Non-pigmented ciliary epithelial cell (primary cell): Measurements from ENCODE around the gene CGNL1.

Experiments used
- DNase-seq: peaks from one replicate; pipeline ENCODE4 v3.0.0-alpha.2; 2010; ENCODE audit warnings: low read depth

CGNL1 gene

DNA sequence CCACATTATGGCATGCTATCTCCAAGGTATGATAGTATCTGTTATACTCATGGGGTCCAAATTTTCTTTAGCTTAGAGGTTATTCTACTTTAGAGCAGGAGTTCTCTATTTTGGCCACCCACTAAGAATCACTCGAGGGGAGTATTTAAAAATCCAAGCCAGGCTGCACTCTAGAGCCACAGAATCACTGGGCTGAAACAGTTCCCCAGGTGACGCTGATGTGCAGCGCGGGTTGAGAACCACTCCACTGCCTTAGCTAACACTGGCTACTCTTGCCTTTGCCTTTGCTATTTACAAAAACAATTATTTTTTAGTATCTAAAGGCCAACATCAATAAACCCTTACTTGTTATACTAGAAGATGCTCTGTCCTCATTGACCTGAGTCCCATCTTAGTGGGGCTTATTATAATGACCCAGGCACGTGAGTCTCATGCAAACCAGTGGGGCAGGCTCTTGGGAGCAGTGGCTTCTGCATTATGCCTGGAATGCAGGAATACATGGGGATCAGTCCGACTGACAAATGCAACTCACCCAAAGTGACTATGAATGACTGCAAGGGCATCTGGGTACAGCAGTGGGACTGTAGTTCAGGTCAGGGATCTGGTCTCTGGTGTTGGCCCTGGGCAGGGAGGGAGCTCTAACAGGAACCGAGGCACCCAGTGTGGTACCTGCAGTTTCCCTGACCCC, 21.7 kb upstream of the CGNL1 start:
- no peak for DNase-seq

DNA sequence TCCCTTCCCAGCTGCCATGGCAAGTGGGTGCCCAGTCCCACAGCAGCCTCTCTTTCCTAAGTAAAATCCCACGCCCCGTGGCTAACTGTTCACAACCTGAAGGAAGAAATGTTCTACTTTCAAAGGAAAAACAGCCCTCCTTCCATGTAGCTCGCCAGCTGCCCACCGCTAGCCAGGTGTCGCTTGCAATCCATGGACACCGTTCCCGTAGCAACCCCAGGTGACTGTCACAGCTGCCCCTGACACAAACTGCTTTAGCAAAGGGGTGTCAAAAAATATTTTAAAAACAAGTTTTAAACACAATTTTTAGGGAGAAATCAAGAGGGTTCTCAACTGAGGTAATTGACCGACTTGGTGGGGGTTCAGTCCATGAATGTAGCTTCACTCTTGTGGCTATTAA, 21.0 kb upstream of the CGNL1 start:
- DNase-seq = no peak

DNA sequence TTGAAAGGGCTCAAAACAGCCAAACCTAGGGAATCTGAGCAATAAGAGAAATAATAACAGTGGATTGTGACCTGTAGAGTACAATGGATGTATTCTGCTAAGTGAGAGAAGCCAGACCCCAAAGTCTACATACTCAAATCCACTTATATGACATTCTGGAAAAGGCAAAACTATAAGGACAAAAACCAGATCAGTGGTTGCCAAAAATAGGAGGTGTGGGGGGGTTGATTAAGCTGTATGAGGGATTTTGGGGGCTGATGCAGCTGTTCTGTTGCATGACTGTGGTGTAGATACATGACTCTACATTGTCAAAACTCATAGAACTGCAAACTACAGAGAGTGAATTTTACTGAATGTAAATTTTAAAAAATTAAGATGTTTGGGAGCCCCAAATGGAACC, 20.1 kb upstream of the CGNL1 start:
- no peak for DNase-seq

DNA sequence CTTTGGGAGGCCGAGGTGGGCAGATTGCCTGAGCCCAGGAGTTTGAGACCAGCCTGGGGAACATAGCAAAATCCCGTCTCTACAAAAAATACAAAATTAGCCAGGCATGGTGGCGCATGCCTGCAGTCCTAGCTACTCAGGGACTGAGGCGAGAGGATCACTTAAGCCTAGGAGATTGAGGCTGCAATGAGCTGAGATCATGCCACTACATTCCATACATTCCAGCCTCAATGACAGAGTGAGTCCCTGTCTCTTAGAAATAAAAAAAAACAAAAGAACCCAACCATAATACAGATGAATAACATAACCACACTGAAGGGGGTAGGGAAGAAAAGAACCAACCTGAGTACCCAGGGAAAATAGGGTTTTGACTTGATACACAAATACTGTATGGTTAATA, 19.7 kb upstream of the CGNL1 start:
- DNase-seq = peak; percentile 49

DNA sequence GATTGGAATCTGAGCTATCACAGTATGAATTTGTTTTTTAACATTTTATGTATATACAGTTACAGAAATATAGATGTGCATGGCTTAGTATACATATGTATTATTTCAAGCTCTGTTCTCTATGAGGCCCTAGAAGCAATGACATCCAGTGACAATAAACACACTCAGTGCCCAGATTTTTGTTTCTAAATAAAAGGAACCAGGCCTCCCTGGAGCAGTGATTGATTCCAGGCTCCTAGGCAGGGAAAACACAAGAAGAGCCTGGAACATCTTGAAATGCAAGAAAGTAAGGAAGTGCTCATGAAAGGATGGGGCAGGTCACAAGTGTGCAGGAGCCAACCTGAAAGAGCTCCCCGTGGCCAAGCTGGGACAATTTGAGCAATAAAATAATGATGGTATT, 18.5 kb upstream of the CGNL1 start:
- DNase-seq = no peak

DNA sequence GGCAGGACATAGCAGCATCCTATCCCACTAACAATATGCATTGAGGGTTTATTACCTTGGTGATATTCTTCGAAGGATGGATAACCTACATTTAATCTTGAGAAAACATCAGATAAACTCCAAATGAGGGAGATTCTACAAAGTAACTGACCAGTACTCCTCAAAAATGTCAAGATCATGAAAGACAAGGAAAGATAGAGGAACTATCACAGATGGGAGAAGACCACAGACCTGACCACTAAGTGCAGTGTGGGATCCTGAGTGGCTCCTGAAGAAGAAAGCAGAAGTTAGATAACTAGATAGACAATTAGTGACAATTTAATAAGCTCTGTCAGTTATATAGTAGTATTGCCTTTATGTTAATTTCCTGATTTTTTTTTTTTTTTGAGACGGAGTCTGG, 17.7 kb upstream of the CGNL1 start:
- DNase-seq = no peak

DNA sequence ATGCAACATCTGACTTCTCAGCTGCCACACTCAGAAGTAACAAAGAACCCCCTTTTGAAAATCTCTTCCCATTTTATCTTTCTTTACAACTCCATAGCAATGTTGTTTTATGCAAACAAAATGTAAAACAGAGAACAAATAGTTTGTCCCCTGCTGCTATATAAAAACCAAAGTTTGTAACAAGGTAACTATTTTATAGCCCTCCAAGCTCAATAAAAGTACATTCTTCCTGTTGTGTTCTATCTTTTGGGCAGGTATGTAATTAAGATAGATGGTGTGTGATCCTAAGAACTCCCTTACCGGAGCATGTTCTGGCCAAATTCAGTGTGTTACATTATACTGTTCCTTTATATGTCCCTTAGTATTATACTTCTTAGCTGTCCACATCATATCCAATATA, 12.6 kb upstream of the CGNL1 start:
- DNase-seq = no peak

DNA sequence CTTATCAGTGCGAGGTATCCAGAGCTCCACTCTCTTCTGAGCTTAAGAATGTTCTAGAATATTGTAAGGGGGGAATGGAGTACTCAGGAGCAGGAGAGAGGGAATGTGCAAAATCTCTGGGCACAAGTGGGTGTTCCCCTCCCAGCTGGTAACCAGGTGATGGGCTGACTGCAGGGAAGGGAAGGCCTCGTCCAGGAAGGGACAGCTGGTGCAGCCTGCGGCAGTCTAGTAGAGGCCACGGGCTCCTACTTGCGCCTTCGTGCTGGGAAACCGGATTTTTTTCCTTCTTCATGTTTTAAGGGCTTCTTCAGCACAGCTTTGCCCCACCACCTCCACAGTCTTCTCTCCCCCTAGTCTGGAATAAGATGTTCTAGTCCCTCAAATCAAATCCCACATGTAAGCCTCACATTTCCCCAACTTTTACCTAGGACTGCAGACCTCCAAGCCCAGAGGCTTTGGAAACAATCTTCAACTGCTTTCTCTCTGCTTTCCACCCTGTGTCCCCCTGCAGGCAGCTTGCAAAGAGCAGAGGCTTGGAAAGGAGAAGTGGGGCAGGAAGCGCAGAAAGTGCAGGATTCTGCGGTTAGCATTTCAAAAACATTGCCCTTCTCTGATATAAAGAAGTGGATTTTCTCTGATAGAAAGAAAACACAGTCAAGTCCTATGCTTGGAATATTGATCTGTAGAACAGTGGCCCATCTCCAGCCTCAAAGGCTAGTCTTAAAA, 11.9 kb upstream of the CGNL1 start:
- no peak for DNase-seq

DNA sequence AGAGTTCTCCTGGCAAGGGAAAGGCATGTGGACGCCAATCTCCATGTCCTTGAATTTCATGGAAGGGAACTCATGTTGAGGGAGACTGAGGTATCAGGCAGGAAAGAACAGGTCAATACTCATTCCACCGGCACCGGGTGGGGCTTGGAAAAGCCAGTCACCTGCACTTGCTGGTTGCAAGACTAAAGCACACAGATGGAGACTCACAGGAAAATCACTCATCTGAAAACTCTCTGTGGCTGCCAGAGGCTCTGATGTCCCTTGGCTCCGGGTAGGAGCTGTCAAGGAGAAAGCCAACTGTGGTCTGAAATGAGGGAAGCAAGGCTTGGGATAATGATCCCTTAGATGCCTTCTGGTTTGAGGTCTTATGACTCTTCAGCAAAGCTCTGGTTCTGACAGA, 8.7 kb upstream of the CGNL1 start:
- DNase-seq = no peak

DNA sequence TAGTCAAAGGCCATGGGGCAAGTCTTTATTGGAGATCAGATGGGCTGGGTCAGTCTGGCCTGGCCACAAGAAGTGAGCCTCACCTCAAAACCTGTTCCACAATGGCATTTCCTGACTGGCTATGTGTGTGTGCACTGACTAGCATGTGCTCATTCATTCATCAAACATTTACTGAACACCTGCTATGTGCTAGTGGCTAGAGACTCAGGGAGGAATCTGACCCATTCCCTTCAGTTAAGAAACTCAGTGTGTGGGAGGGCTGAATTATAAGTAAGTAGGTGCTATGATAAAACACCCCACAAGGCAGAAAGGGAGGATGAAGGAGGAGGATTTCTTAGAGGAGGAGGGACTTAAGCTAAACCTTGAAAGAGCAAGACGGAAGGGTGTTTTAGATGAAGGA, 5.4 kb upstream of the CGNL1 start:
- no peak for DNase-seq

DNA sequence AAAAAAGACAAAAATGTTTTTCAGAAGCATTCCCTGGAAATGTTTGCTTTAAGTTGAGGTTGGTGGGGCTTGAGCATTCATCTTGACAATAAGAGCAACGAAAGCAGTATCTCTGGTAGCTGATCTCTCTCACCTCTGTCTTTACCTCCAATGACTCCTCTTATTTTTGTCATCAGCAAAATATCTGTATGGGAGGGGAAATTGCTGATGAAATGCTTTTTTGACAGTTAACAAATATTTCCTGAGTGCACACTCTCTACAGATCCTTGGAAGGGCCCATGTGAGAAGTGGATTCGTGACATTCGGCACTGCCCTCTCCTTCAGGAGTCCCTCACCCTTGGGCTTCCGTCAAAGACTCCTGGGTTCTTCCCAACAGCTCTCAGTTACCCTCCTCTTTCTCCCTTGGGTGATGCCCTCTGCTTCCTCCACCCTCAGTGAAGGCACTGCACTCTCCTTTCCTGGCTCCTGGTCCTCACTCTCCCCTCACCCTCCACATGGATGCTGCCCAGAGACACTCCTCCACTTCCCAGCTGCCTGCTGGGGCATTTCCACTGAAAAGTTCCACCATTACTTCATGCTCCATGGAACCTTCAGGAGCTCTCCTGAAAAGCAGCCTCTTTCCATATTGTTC, 2.9 kb upstream of the CGNL1 start:
- DNase-seq = no peak

DNA sequence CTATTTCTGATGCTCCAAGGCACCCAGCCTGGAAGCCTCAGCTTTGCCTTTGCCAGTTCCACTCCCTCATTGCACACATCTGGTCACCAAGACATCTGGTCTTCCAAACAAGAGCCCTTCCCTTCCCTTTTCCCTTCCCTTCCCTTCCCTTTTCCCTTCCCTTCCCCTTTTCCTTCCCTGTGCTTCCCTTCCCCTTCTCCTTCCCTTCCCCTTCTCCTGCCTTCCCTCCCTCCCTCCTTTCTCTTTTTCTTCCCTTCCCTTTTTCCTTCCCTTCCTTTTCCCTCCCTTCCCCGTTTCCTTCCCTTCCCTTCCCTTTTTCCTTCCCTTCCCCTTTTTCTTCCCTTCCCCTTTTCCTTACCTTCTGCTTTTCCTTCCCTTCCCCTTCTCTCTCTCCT, 2.4 kb upstream of the CGNL1 start:
- DNase-seq = no peak

DNA sequence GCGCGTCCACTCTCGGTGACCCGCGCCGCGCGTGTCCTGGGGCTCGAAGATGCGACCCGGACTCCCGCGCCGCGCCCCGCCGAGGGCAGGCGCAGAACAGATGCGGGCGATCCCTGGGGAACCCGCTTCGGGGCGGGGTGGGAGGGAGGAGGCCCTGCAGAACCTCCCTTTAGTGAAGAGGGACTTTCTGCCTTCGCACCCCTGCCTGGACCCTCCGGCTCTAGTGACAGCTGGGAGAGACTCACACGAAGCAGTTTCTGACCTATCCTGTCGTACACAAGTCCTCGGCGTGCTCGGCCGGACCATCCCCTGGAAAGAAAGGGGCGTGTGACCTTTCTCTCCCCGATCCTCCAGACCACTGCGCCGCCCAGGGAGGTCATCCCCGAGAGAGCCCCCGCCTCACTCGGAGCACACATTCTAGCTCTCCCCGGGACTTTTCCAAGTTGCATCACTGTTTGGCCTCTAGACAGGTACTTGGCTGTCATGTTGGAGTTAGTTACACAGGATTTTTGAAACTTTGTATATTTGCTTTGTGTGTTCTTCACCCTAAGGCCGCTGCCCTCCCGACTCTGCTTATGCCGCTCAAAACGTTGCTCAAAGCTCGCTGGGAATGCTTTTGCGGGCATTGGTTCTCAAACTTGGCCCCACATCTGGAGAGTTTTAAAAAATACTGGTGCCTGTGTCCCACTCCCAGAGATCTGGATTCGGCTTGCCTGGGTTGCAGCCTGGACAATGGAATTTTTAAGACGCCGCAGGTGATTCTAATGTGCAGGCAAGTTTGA, 582 bp downstream of the CGNL1 start:
- DNase-seq = no peak

DNA sequence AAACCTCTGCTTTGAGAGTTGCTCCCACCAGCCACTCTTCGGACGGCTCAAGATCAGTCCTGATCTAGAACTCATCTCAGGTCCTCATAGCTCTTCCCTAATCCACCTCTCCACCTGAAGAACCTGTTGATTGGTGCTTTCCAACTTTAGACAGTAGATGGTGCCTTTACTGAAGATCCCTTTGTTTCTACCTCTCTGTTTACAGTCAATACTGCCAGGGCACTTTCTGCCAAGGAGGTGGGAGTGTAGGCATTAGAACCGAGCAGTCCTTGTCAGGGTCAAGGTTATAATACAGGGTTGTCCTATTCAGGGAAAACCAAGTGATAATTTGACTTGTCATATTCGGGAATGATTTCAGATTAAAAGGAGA, 1.2 kb downstream of the CGNL1 start:
- DNase-seq = no peak

DNA sequence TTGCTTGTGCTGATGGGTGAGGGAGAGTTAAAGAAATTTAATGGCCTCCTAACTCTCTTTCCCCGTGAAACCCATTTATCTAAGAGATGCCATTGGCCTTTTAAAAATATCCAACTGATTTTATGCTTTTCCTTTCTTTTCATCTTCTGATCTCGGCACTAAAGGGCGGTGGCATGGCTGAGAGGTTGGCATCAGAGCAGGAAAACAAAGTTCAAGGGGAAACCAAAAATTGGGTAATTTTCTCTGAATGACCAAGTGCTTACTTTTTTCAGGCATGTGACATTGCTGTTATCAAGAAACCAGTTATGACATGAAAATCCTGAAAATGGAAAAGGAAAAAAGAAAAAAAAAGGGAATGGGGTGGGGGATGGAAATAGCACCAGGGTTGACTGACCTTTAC, 3.2 kb downstream of the CGNL1 start:
- DNase-seq = no peak

DNA sequence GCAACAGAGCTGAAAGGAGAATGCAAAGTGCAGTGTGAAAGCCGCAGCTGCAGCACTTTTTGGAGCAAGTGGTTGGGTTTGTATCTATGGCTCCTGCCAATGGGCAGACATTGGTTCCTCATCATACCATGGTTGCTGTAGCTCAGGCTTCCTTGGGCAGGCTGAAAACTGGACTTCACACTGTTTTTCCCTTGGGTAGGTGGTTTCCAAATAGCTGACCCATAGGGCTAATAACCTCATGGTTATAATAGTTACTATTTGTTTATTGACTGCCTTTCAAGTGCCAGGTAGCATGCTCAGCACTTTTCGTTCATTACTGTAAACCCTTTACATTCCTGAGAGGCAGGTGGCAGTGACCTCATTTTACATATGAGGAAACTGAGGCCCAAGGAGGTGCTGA, 4.5 kb downstream of the CGNL1 start:
- DNase-seq = no peak

DNA sequence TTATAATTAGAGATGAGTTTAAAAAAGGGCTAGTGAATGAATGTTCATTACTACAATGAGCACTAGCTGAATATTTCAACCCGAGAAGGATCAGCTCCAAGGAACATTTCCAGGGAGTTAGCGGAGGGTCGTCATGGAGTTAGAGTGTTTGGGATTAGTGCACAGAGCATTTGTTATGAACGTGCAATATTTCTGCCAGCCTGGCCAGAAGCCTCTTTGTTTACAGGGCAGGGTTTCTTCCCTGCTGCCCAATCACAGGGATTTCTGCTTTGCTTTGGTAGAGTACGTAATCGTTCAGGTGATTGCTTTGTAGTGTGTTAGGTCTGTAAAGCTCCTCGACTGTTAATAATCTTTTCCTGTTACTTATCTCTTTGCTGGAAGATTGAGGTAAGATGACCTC, 5.9 kb downstream of the CGNL1 start:
- DNase-seq = no peak

DNA sequence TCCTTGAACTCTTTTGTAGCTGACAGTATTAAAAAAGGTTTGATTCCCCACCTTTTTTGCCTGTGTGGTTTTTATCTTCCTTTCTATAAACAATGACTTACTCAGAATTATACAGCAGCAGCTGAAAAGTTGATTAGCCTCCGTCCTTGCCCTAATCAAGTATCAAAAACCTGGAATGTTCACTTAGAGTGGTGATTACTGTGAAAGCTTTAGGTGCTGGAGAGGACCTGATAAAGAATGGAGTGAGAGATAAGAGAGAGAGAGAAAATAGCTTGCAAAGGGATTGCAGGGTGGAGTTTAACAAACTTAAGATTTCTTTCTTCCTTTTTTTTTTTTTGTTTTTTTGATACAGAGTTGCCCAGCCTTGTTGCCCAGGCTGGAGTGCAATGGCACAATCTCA, 6.7 kb downstream of the CGNL1 start:
- DNase-seq = no peak

DNA sequence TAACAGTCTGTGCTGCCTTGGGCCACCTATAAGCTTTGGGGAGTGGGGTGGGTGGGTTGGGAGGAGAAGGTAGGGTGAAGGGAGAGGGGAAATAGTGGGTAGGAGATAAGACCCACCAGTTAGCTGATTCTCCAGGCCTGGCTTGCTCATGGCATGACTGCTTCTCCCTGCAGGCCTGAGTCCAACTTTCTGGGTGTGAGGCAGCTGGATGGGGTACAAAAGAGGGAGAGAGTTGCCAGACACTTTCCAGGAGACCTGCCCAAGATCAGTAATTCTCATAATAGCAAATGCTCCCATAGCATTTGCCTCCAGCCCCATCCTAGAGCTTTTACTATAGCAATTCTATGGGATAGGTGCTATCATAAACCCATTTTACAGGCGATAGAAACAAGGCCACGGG, 7.7 kb downstream of the CGNL1 start:
- no peak for DNase-seq

DNA sequence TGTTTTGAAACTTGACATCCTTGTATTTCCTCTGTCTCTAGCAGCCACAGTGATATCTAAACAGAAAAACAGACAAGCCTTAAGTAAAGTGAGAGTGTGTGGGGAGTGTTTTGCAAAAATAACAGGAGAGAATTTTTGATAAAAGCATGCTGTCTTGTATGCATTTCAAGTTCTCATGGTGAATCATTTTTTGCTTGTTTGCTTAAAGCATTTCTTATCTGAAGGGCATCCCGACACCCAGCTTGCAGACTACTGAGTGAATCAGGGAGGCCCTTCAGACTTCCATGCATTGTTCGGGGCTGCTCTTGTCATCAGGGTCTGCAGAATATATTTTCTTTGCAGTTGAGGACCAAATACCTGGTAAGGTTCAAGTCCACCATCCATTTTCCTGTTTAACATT, 8.5 kb downstream of the CGNL1 start:
- DNase-seq = peak; percentile 24

DNA sequence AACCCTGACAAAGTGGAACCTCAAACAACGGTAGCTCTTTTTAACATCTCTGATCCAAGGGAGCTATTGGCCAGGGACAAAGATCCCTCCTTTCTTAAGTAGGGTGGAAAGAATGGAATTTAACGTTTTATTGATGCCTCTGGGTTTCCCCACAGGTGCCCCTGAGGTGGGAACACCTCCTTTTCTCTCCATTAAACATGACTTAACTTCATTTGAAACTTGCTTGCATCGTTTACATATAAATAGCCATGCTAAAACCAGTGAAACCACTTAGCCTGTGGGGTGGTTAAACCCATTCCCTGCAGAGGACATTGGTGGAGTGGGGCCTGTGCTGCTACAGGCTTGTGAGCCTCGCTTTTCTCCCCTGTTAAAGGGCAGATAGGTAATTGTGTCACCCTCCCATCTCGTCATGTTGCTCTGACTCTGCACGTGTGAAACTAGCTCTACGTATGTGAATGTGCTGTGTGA, 9.7 kb downstream of the CGNL1 start:
- no peak for DNase-seq

DNA sequence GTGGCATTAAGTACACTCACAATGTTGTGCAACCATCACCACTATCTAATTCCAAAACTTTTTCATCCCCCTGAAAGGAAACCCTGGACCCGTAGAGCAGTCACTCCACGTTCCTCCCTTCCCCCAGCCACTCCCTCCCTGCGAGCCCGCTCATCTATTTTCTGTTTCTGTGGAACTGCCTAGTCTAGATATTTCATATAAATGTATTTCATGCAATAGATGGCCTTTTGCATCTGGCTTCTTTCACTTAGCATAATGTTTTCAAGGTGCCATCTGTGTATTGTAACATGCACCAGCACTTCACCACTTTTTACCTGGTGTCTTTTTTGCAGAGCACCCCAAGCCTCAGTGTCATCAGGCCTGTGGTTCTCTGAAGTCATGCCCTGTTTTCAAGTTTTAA, 10.7 kb downstream of the CGNL1 start:
- DNase-seq = no peak

DNA sequence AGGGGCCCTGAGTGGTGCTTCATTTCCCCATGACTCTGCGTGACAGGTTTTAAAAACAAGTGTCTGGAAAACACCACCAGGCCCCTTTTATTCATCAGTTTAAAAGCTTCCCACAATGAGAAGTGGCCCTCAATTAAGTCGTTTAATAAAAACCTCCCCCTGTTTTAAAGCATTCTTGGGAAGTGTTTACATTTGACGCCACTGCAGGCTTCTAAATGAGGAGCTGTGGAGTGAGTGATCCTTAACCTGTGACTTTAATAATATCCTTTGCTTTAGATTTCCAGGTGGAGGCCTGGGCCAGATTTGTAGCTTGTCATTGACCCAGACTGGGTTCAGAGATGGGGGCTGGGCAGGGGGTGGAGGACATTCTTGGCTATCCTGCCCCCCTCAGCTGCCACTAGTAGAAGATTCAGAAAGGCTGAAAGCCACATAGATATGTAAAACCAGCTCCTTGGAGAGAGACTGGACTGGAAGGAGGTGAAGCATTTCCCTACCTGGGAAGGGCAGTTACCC, 11.3 kb downstream of the CGNL1 start:
- DNase-seq = no peak
